ENCODE measurements around the gene CFAP126.
"Not testable (repeated sequence)": the region's sequence is repeated elsewhere in the genome, so short reads cannot be mapped to it uniquely, and the experiment has no call there.

The CFAP126 gene

GRCh38 chr1:161408429-161409052 is 40.9 kb upstream of the CFAP126 start:
- H3K4me3 ChIP-seq (ENCODE audit: low read depth, low read length, poor library complexity, severe bottlenecking): no peak overlapping the region
- H4K20me1 ChIP-seq (ENCODE audit: insufficient read depth, low read length): no peaks in the 10 kb centered on the region
- peaks cover 8% of the 10 kb centered on the region; the same call in 1 of the 2 replicates for H3K9me3 ChIP-seq (ENCODE audit: low read length)
- H2AFZ ChIP-seq (ENCODE audit: low read length): no peak overlapping the region
- no peak overlapping the region for H3K4me2 ChIP-seq (ENCODE audit: low read length)
- no peak overlapping the region for H3K27ac ChIP-seq (ENCODE audit: low read depth, low read length, poor library complexity, severe bottlenecking)
- TF ChIP-seq EZH2 (IDR thresholded peaks at IDR 0.05; ENCODE audit: borderline replicate concordance, low read length): no peak
- TF ChIP-seq, protein P1, sequence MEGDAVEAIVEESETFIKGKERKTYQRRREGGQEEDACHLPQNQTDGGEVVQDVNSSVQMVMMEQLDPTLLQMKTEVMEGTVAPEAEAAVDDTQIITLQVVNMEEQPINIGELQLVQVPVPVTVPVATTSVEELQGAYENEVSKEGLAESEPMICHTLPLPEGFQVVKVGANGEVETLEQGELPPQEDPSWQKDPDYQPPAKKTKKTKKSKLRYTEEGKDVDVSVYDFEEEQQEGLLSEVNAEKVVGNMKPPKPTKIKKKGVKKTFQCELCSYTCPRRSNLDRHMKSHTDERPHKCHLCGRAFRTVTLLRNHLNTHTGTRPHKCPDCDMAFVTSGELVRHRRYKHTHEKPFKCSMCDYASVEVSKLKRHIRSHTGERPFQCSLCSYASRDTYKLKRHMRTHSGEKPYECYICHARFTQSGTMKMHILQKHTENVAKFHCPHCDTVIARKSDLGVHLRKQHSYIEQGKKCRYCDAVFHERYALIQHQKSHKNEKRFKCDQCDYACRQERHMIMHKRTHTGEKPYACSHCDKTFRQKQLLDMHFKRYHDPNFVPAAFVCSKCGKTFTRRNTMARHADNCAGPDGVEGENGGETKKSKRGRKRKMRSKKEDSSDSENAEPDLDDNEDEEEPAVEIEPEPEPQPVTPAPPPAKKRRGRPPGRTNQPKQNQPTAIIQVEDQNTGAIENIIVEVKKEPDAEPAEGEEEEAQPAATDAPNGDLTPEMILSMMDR (IDR thresholded peaks at IDR 0.05; ENCODE audit: low read length): no peak
- no peaks in the 10 kb centered on the region for H3K79me2 ChIP-seq (ENCODE audit: insufficient read depth, low read length)
- H3K9ac ChIP-seq (ENCODE audit: low read length): no peak overlapping the region
- H3K9me2 ChIP-seq (ENCODE audit: low read depth, low read length): no peaks in the 10 kb centered on the region
- no peaks in the 10 kb centered on the region; the same call in 1 of the 2 replicates for H3K27me3 ChIP-seq (ENCODE audit: insufficient read depth, low read length)
- H3K4me1 ChIP-seq (ENCODE audit: insufficient read depth, low read length, severe bottlenecking): peaks cover 20% of the 10 kb centered on the region
- peaks cover 10% of the 10 kb centered on the region; the same call in 1 of the 2 replicates for H3K36me3 ChIP-seq (ENCODE audit: insufficient read depth, low read length)
- H3F3A ChIP-seq (ENCODE audit: insufficient read depth, low read length): no peaks in the 10 kb centered on the region

- Histone ChIP-seq H3K4me1 (ENCODE audit: insufficient read depth, low read length, severe bottlenecking) (peaks cover 20% of the 10 kb centered on the region), H3K36me3 (ENCODE audit: insufficient read depth, low read length) (peaks cover 10% of the 10 kb centered on the region; the same call in 1 of the 2 replicates), H3K4me2 (ENCODE audit: low read length) (no peak overlapping the region), H3K4me3 (ENCODE audit: low read depth, low read length, poor library complexity, severe bottlenecking) (no peak overlapping the region), H3K9me3 (ENCODE audit: low read length) (peaks cover 8% of the 10 kb centered on the region; the same call in 1 of the 2 replicates), H3K9ac (ENCODE audit: low read length) (no peak overlapping the region), H3K79me2 (ENCODE audit: insufficient read depth, low read length) (no peaks in the 10 kb centered on the region), H2AFZ (ENCODE audit: low read length) (no peak overlapping the region), H3K9me2 (ENCODE audit: low read depth, low read length) (no peaks in the 10 kb centered on the region), H3K27ac (ENCODE audit: low read depth, low read length, poor library complexity, severe bottlenecking) (no peak overlapping the region), H4K20me1 (ENCODE audit: insufficient read depth, low read length) (no peaks in the 10 kb centered on the region), H3F3A (ENCODE audit: insufficient read depth, low read length) (no peaks in the 10 kb centered on the region), H3K27me3 (ENCODE audit: insufficient read depth, low read length) (no peaks in the 10 kb centered on the region; the same call in 1 of the 2 replicates)
- TF ChIP-seq, protein P1 (IDR thresholded peaks at IDR 0.05; ENCODE audit: low read length): no peak
- no peak for TF ChIP-seq EZH2 (IDR thresholded peaks at IDR 0.05; ENCODE audit: borderline replicate concordance, low read length)
These were observed 39.8 kb upstream of the CFAP126 start for GRCh38 chr1:161407451-161407985.

GRCh38 chr1:161406551-161406950 is 38.9 kb upstream of the CFAP126 start:
- Histone ChIP-seq H3K4me1 (ENCODE audit: insufficient read depth, low read length, severe bottlenecking) (peaks cover 20% of the 10 kb centered on the region), H3K36me3 (ENCODE audit: insufficient read depth, low read length) (peaks cover 10% of the 10 kb centered on the region; the same call in 1 of the 2 replicates)
- not testable (repeated sequence) for H3K9me2 ChIP-seq (ENCODE audit: low read depth, low read length); H3K27ac ChIP-seq (ENCODE audit: low read depth, low read length, poor library complexity, severe bottlenecking); H3K79me2 ChIP-seq (ENCODE audit: insufficient read depth, low read length); H3K9ac ChIP-seq (ENCODE audit: low read length); H4K20me1 ChIP-seq (ENCODE audit: insufficient read depth, low read length); H3K4me2 ChIP-seq (ENCODE audit: low read length); H3K4me3 ChIP-seq (ENCODE audit: low read depth, low read length, poor library complexity, severe bottlenecking); H2AFZ ChIP-seq (ENCODE audit: low read length); H3K9me3 ChIP-seq (ENCODE audit: low read length); H3F3A ChIP-seq (ENCODE audit: insufficient read depth, low read length); H3K27me3 ChIP-seq (ENCODE audit: insufficient read depth, low read length)

Measured in OCI-LY1 (cell line).